MCF 10A (cell line): Measurements from ENCODE around the gene CERS3. TPM values are rescaled to one million over a fixed set of nuclear protein-coding genes. Genes with fewer than 3 reads are reported as not detected.

Experiments
- BruUV-seq: library from RNA; stranded (reverse); fragments of 400-500 nt; replicated peaks from 2 replicates; lab custom pipeline; 2021; lab: Mats Ljungman, UMichigan
- CTCF ChIA-PET: fragments of 300-600 bp; sonication (Branson Sonifier 250); formaldehyde crosslinking; extraction: SDS; loops from one replicate; lab custom pipeline; 2021; ENCODE audit warnings: antibody characterized with exemption, inconsistent platforms; lab: Yijun Ruan, JAX
- POLR2A ChIA-PET: fragments of 300-600, 350-650 bp; sonication (Branson Sonifier 250); formaldehyde crosslinking; extraction: SDS; loops from one replicate; lab custom pipeline; 2020; ENCODE audit warnings: antibody characterized with exemption, inconsistent platforms; lab: Yijun Ruan, JAX
- DNase-seq: peaks from one replicate; pipeline ENCODE4 v3.0.0-alpha.2; 2018; ENCODE audit not compliant: unreplicated experiment
- H3K27ac Mint-ChIP-seq: one replicate; pipeline ENCODE4 v1.8.0; 2022; ENCODE audit warnings: mild to moderate bottlenecking, low read depth, mixed read lengths; ENCODE audit not compliant: unreplicated experiment
- H3K27me3 Mint-ChIP-seq: one replicate; pipeline ENCODE4 v1.8.0; 2022; ENCODE audit warnings: mixed read lengths; ENCODE audit not compliant: insufficient read depth, unreplicated experiment
- H3K36me3 Mint-ChIP-seq: one replicate; pipeline ENCODE4 v1.8.0; 2022; ENCODE audit warnings: mild to moderate bottlenecking, moderate library complexity, mixed read lengths; ENCODE audit not compliant: insufficient read depth, unreplicated experiment
- H3K4me1 Mint-ChIP-seq: one replicate; pipeline ENCODE4 v1.8.0; 2022; ENCODE audit warnings: mixed read lengths; ENCODE audit not compliant: insufficient read depth, unreplicated experiment
- H3K4me3 Mint-ChIP-seq: one replicate; pipeline ENCODE4 v1.8.0; 2022; ENCODE audit warnings: mild to moderate bottlenecking, moderate library complexity, mixed read lengths; ENCODE audit not compliant: unreplicated experiment
- H3K9me3 Mint-ChIP-seq: one replicate; pipeline ENCODE4 v1.8.0; 2022; ENCODE audit warnings: mixed read lengths; ENCODE audit not compliant: unreplicated experiment
- intact Hi-C: fragments of 100-400 bp; cut with micrococcal nuclease; formaldehyde crosslinking; loops from 2 replicates; pipeline ENCODE4 v1.14.1; 2022
- total RNA-seq: library from RNA; stranded (reverse); gene quantifications from 2 replicates; pipeline ENCODE4 v1.2.3, GENCODE V29; 2022
- TF ChIP-seq, protein P1 (sequence below): fragments of 200-600 bp; IDR thresholded peaks from one replicate; pipeline ENCODE4 v1.8.0; 2022; ENCODE audit warnings: antibody characterized with exemption, mild to moderate bottlenecking; ENCODE audit not compliant: unreplicated experiment

The CERS3 gene
- total RNA-seq, 1 experiment from 2014 or later = not detected

DNA sequence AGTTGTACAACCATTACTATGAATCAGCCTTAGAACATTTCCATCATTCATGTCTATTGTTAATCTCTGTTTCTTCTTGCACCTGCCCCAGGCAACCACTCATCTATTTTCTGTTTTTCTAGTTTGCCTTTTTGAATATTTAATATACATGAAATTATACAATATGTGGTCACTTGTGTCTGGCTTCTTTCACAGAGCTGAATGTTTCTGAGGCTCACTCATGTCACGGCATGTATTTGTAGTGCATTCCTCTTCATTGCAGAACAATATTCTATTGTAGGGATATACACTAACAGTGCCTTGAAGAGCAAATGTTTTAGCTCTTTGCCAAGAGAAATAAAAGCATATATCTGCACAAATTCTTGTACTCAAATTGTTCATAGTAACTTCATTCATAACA, 32.9 kb downstream of the CERS3 start:
- Mint-ChIP-seq H3K36me3 (no peaks in the 10 kb centered on the region), H3K27me3 (peaks cover 28% of the 10 kb centered on the region), H3K4me3 (no peak overlapping the region), H3K9me3 (no peaks in the 10 kb centered on the region), H3K4me1 (no peaks in the 10 kb centered on the region), H3K27ac (no peak overlapping the region)
- TF ChIP-seq, protein P1, sequence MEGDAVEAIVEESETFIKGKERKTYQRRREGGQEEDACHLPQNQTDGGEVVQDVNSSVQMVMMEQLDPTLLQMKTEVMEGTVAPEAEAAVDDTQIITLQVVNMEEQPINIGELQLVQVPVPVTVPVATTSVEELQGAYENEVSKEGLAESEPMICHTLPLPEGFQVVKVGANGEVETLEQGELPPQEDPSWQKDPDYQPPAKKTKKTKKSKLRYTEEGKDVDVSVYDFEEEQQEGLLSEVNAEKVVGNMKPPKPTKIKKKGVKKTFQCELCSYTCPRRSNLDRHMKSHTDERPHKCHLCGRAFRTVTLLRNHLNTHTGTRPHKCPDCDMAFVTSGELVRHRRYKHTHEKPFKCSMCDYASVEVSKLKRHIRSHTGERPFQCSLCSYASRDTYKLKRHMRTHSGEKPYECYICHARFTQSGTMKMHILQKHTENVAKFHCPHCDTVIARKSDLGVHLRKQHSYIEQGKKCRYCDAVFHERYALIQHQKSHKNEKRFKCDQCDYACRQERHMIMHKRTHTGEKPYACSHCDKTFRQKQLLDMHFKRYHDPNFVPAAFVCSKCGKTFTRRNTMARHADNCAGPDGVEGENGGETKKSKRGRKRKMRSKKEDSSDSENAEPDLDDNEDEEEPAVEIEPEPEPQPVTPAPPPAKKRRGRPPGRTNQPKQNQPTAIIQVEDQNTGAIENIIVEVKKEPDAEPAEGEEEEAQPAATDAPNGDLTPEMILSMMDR = no peak
- CTCF ChIA-PET = interaction anchor here (0.7 to 0.8 kb wide), 2 partner anchors 11 to 38 kb away, joined by 3 read pairs; no protein-coding TSS in a partner anchor
- intact Hi-C loops = no loop called here
- no TSS peak for BruUV-seq
- POLR2A ChIA-PET = interaction anchor here (0.7 kb wide), 1 partner anchor 65 kb away, joined by 4 read pairs; no protein-coding TSS in a partner anchor
- DNase-seq = no peak

DNA sequence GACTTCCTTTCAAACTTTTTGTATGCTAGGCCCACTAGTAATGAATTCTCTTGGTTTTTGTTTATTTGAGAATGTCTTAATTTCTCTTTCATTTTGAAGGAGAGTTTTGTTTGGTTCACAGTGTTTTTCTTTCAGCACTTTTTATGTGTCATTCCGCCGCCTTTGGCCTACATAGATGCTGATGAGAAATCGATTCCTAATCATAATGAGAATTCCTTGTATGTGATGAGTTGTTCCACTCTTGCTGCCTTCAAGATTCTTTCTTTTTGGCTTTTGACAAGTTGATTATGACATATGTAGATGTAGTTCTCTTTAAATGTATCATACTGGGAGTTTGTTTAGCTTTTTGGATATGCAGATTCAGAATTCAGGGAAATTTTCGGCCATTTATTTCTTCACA, 35.5 kb downstream of the CERS3 start:
- intact Hi-C loops = no loop called here
- DNase-seq = no peak
- TF ChIP-seq, protein P1 = no peak
- Mint-ChIP-seq H3K27ac (no peak overlapping the region), H3K4me3 (no peak overlapping the region), H3K36me3 (no peaks in the 10 kb centered on the region), H3K9me3 (no peaks in the 10 kb centered on the region), H3K4me1 (no peaks in the 10 kb centered on the region), H3K27me3 (peaks cover 36% of the 10 kb centered on the region)
- ChIA-PET CTCF (no interaction called here), POLR2A (no interaction called here)
- BruUV-seq = no TSS peak

DNA sequence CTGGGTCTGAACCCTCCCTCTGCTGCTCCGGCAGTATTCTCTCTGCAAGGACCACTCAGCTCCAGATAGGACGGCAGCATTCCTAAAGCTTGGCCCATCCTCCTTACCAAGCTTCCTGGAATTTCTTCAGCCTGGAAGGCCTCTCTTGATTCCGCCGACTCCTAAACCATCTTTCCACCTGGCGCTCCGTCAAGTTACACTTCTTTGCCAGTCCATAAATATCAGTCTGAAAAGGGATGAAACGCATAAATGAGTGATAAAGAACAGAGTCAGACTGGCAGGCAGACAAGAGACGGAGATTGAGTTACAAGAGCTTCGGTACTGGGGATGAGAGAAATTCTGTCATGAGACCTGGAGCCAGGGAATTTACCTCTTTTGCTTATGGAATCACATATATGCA, 44.3 kb downstream of the CERS3 start:
- intact Hi-C loops = no loop called here
- Mint-ChIP-seq H3K27ac (no peak overlapping the region), H3K27me3 (peaks cover 3% of the 10 kb centered on the region), H3K4me3 (no peak overlapping the region), H3K9me3 (peaks cover under 1% of the 10 kb centered on the region), H3K36me3 (no peaks in the 10 kb centered on the region), H3K4me1 (no peaks in the 10 kb centered on the region)
- POLR2A ChIA-PET = interaction anchor here (1.0 kb wide), 1 partner anchor 100 kb away, joined by 5 read pairs; no protein-coding TSS in a partner anchor
- CTCF ChIA-PET = interaction anchor here (1.0 kb wide), 1 partner anchor 9 kb away, joined by 4 read pairs; no protein-coding TSS in a partner anchor
- TF ChIP-seq, protein P1 = no peak
- BruUV-seq = no TSS peak
- no peak for DNase-seq

DNA sequence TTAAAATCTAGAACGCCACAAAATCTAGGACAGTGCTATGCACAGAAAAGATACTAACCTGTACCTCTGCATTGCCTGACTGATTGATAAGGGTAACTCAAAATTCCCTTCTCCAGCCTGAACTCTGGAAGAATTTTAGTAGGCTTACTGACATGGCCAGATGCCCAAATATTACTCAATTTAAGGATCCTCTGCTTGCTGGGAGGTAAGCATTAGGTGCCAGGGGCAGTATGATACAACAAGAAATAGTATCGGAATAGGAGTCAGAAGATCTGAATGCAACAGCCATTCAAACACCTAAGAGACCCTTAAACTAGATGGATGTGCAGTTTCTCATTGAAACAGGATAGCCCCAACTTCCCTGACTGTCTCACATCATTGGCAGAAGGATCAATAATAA, 45.4 kb downstream of the CERS3 start:
- Mint-ChIP-seq H3K9me3 (peaks cover 11% of the 10 kb centered on the region), H3K4me3 (no peak overlapping the region), H3K36me3 (no peaks in the 10 kb centered on the region), H3K4me1 (no peaks in the 10 kb centered on the region), H3K27me3 (no peaks in the 10 kb centered on the region), H3K27ac (no peak overlapping the region)
- peak; percentile 22 for DNase-seq
- POLR2A ChIA-PET = no interaction called here
- TF ChIP-seq, protein P1 = no peak
- BruUV-seq = no TSS peak
- CTCF ChIA-PET = no interaction called here
- intact Hi-C loops = no loop called here
